ENCODE measurements around the gene B4GALT1. TPM values are rescaled to one million over a fixed set of nuclear protein-coding genes. Genes with fewer than 3 reads are reported as not detected.

The B4GALT1 gene
- total and polyA plus RNA-seq, 2 of the 8 experiments (the other 6 are each of a cell fraction or from before 2014, with no cell fraction given) = 12.8 to 18.2 TPM

GRCh38 chr9:33188711-33189110, 21.6 kb upstream of the B4GALT1 start:
- POLR2A ChIA-PET (ENCODE audit: partially characterized antibody) = no interaction called here
- no peak overlapping the region for H3K27ac ChIP-seq (ENCODE audit: low read depth, low read length)
- no peak overlapping the region for H2BK12ac ChIP-seq (ENCODE audit: low read depth, low read length)
- no peaks in the 10 kb centered on the region for H3K4me1 ChIP-seq (replicated peaks in 1 of 4; ENCODE audit: control insufficient read depth in 3 of 4, insufficient read depth in 4 of 4, low read length in 3 of 4)
- no peak overlapping the region for H4K91ac ChIP-seq (replicated peaks; ENCODE audit: insufficient read length, low read length)
- H3K27me3 ChIP-seq (replicated peaks in 1 of 4; ENCODE audit: control insufficient read depth in 3 of 4, extremely low read depth in 1 of 4, insufficient read depth in 3 of 4, low read length in 3 of 4) = no peaks in the 10 kb centered on the region
- no peak overlapping the region for H4K5ac ChIP-seq (ENCODE audit: insufficient read length, low read depth, low read length)
- H2BK120ac ChIP-seq (replicated peaks; ENCODE audit: low read depth, low read length) = no peak overlapping the region
- H2AK5ac ChIP-seq (ENCODE audit: low read depth, low read length) = no peak overlapping the region
- WGBS, 2 experiments (ENCODE audit: extremely low coverage in 1 of 2, insufficient coverage in 1 of 2, insufficient read length in 1 of 2, insufficient replicate concordance in 2 of 2, low coverage in 1 of 2, low lambda C conversion rate in 2 of 2, missing lambda C conversion rate in 1 of 2) = 94% methylated on average over 1 of the region's 1 CpG; no CpG with 5 or more reads in 1 of the 2 experiments
- DNase-seq (ENCODE audit: low read depth in 1 of 2, low spot score in 2 of 2) = no peak
- no peaks in the 10 kb centered on the region for H3K23me2 ChIP-seq (ENCODE audit: low read depth, low read length)
- H3K9me3 ChIP-seq (ENCODE audit: insufficient read depth in 2 of 2, low read depth in 1 of 2, low read length in 1 of 2) = no peaks in the 10 kb centered on the region
- H2BK5ac ChIP-seq (ENCODE audit: low read depth, low read length) = no peak overlapping the region
- no peaks in the 10 kb centered on the region for H3K79me2 ChIP-seq (ENCODE audit: control insufficient read depth in 1 of 2, insufficient read depth in 2 of 2, low read length in 2 of 2)
- no peaks in the 10 kb centered on the region for H3K79me1 ChIP-seq (ENCODE audit: low read depth, low read length)
- H3K23ac ChIP-seq (ENCODE audit: insufficient read length) = no peak overlapping the region
- no peak overlapping the region for H3K18ac ChIP-seq (ENCODE audit: extremely low read depth, low read length)
- H2BK15ac ChIP-seq (ENCODE audit: low read length) = no peak overlapping the region
- no peak for FAIRE-seq
- no peak overlapping the region for H3K4me2 ChIP-seq (ENCODE audit: insufficient read depth in 1 of 2, low read depth in 2 of 2, low read length in 2 of 2)
- H2BK20ac ChIP-seq (ENCODE audit: low read length) = no peak overlapping the region
- no peak overlapping the region for H3K14ac ChIP-seq (ENCODE audit: insufficient read length)
- no peak overlapping the region for H4K8ac ChIP-seq (ENCODE audit: extremely low read depth, insufficient read depth, low read length)
- no peak overlapping the region for H3K4ac ChIP-seq (replicated peaks; ENCODE audit: insufficient read length, low read depth, low read length)
- H3K4me3 ChIP-seq (ENCODE audit: extremely low read depth in 1 of 4, insufficient read depth in 2 of 4, low read depth in 3 of 4, low read length in 4 of 4) = no peak overlapping the region
- no peaks in the 10 kb centered on the region for H4K20me1 ChIP-seq (replicated peaks in 1 of 2; ENCODE audit: control insufficient read depth in 1 of 2, insufficient read depth in 2 of 2, low read length in 2 of 2)
- H3K56ac ChIP-seq (replicated peaks; ENCODE audit: insufficient read length, low read depth, low read length) = no peak overlapping the region
- no peaks in the 10 kb centered on the region for H3K36me3 ChIP-seq (ENCODE audit: control insufficient read depth in 2 of 4, insufficient read depth in 4 of 4, low read length in 3 of 4)
- H3K9ac ChIP-seq (replicated peaks in 1 of 4; ENCODE audit: extremely low read depth in 1 of 4, low read depth in 3 of 4, low read length in 3 of 4) = no peak overlapping the region
- CTCF ChIA-PET (ENCODE audit: partially characterized antibody) = interaction anchor here (0.8 to 2.6 kb wide), 6 partner anchors 8 to 38 kb away, joined by 3 to 11 read pairs (median 6); no protein-coding TSS in a partner anchor
- no peak overlapping the region for H2AFZ ChIP-seq (ENCODE audit: low read length)
- TF ChIP-seq FOSL1 (IDR thresholded peaks at IDR 0.05; ENCODE audit: insufficient read depth, low read depth, low read length) (no peak), YY1 (IDR thresholded peaks at IDR 0.05; ENCODE audit: low read depth, low read length) (no peak), CHD2 (IDR thresholded peaks at IDR 0.05; ENCODE audit: low read length) (no peak), POLR2A (IDR thresholded peaks at IDR 0.05; ENCODE audit: control extremely low read depth in 1 of 2, low read depth in 2 of 2, low read length in 2 of 2) (no peak), HDAC2 (IDR thresholded peaks at IDR 0.05; ENCODE audit: borderline replicate concordance in 1 of 2, low read depth in 2 of 2, low read length in 2 of 2) (no peak), CTBP2 (IDR thresholded peaks at IDR 0.05; ENCODE audit: borderline replicate concordance, insufficient read depth, insufficient read length, low read length) (no peak), SP4 (IDR thresholded peaks at IDR 0.05; ENCODE audit: low read length) (no peak), EP300 (IDR thresholded peaks at IDR 0.05; ENCODE audit: borderline replicate concordance in 1 of 2, low read depth in 2 of 2, low read length in 2 of 2) (no peak), BCL11A (IDR thresholded peaks at IDR 0.05; ENCODE audit: low read depth in 2 of 2, low read length in 2 of 2) (no peak), SIRT6 (IDR thresholded peaks at IDR 0.05; ENCODE audit: low read length) (no peak), CHD1 (IDR thresholded peaks at IDR 0.05; ENCODE audit: low read depth, low read length) (no peak), SRF (IDR thresholded peaks at IDR 0.05; ENCODE audit: low read depth, low read length) (no peak), ZNF274 (IDR thresholded peaks at IDR 0.05; ENCODE audit: borderline replicate concordance, extremely low read depth, low read length) (no peak), POU5F1 (IDR thresholded peaks at IDR 0.05; ENCODE audit: low read depth, low read length) (no peak)
- TF ChIP-seq, protein P1, sequence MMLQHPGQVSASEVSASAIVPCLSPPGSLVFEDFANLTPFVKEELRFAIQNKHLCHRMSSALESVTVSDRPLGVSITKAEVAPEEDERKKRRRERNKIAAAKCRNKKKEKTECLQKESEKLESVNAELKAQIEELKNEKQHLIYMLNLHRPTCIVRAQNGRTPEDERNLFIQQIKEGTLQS (IDR thresholded peaks at IDR 0.05; ENCODE audit: insufficient read depth, low read depth, low read length) = no peak
